GM18499 (cell line): Measurements from ENCODE around the gene SH2B3.

Experiments used
- ATAC-seq: cut with Tn5 transposase; IDR thresholded peaks from one replicate; pipeline ENCODE4 v1.9.1; 2021; ENCODE audit warnings: moderate number of reproducible peaks; ENCODE audit not compliant: insufficient read depth, unreplicated experiment

Gene SH2B3

GRCh38 chr12:111425655-111426054 is 19.9 kb downstream of the SH2B3 start:
- no peak for ATAC-seq

- no peak for ATAC-seq
These were observed 20.8 kb downstream of the SH2B3 start for GRCh38 chr12:111426344-111427185.

- no peak for ATAC-seq
These were observed 21.8 kb downstream of the SH2B3 start for GRCh38 chr12:111427417-111428074.

DNA sequence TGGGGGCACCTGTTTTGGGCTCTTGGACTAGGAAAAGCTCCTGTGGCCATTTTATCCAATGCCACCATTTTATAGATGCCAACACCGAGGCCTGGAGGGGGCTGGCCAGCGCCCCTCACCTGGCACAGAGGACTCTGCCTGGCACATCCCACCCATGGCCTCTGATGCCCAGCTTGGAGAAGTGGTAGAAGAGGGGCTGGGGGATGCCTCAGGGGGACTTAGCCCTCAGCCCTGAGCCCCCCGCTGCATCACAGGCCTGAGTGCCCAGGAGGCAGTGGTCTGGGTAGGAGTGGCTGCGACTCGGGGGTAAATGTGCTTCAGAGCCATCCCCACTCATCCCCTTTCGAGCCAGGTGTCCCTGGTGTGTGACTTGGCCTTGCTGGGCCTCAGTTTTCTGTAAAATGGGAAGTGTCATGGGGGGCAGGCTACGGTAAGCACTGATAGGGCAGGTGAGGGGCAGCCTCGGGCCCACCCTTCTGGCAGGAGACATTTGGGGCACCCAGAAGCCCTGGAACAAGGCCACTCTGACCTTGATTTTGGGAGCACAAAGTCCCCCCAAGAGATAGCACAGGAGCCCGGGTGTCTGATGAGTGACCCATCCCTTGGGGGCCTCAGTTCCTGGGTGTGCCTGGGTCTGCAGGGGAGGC is 22.5 kb downstream of the SH2B3 start:
- ATAC-seq = no peak

GRCh38 chr12:111428728-111429175 is 23.0 kb downstream of the SH2B3 start:
- no peak for ATAC-seq

- ATAC-seq = no peak
These were observed 24.2 kb downstream of the SH2B3 start for GRCh38 chr12:111429828-111430432.

- no peak for ATAC-seq
These were observed 25.0 kb downstream of the SH2B3 start for GRCh38 chr12:111430433-111431353.

DNA sequence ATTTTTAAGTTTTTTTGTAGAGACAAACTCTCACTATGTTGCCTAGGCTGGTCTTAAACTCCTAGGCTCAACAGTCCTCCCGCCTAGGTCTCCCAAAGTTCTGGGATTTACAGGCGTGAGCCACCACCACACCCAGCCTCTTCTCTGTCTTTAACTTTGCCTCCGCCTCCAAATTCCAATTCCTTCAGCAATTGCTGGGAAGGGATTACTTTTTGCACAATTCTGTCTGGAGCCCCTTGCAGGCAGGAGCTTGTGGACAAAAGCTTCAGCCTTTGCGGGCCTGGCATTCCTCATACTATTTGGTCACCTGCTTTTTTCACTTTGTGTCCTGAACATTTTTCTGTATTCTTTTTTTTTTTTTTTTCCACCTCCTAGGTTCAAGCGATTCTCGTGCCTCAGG is 26.0 kb downstream of the SH2B3 start:
- ATAC-seq = no peak

- ATAC-seq = no peak
These were observed 28.3 kb downstream of the SH2B3 start for GRCh38 chr12:111434049-111434448.

DNA sequence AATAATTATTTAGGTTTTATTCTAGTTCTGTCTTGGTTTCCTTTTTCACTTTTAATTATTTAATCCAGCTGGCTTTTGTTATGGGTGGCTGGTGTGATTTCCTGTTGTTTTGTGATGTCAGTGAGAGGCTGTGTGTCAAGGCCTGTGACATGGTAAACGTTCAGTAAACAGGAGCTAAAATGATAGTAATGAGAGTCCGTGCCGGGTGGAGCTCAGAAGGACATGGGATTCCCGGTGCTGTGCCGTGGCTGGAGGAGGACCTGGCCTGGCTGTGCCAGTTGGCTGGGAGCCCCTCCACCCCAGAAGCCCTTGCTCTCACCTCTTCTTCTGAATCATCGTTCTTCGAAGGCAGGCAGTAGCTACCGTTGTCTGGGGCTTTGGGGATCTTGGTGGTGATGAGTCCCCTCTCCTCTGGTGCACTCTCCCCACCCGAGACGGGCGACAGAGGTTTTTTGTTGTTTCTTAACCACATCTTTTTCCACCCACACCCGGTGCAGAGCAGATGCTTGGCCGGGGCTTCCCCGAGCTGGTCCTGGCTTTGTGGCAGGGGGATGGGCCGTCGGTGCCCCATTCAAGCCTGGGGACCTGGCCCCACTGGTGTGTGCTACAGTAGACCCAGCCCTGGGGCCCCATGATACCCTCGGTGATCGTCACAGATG is 29.1 kb downstream of the SH2B3 start:
- peak; percentile 57 for ATAC-seq

GRCh38 chr12:111435661-111436201 is 30.0 kb downstream of the SH2B3 start:
- no peak for ATAC-seq

DNA sequence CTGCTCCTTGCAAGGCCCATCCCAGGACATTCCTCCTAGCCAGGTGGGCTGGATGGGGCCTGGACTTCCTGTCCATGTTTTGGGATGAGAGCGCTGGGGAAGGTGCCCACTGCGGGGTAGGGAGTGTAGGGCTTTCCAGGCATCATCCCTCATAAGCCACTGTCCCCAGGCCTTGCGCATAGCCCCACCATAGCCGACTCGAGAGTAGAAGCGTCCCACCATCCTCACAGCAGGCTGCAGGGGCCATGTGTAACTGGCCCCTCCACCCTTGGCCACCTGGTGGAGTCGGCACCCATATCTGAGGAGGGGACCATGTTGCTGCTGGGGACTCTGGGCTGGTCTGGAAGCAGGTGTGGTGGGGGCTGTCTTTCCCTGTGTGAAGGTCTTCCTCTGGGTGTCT is 30.5 kb downstream of the SH2B3 start:
- ATAC-seq = no peak

DNA sequence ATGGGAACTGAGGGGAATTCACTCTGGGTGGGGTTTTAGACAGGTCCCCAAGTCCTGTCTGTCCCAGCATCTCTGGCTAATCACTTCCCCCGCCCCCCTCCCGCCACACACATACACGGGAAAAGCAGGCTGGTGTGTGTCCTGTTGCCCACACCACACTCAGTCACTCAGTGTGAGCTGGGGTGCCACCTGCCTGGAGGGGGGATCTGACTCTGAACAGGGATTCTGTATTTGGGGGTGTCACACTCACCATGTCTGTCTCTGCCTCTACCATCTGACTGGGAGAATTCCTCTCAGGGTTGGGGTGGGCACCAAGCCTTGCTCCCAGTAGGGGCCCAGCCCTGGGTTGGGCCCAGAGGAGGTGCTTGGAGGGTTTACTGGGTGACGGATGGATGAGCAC is 31.1 kb downstream of the SH2B3 start:
- ATAC-seq = no peak

DNA sequence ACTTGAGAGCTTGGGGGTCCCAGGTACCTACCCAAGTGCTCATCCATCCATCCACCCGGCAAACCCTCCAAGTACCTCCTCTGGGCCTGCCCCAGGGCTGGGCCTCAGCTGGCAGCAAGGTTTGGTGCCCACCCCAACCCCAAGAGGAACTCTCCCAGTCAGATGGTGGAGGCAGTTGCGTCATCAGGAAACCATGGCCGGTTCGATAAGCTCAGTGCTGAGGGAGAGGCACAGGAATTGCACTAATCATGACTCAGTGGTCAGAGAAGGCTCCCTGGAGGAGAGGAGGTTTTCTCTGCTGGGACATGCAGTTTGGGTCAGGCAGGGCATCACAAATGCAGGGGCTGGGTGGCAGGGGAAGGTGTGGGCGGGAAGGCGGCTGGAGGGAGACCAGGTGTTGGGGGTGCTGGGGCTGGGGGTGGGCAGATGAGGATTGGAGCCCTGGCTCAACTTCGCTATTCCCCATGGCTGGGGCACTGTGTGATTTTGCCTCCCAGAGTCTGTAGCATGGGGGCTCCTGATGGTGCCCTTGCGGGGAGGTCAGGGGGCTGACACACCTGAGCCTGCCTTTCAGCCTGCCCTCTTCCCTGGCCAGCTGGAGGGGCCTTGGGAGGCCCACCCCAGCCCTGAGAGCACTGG is 32.2 kb downstream of the SH2B3 start:
- ATAC-seq = no peak

DNA sequence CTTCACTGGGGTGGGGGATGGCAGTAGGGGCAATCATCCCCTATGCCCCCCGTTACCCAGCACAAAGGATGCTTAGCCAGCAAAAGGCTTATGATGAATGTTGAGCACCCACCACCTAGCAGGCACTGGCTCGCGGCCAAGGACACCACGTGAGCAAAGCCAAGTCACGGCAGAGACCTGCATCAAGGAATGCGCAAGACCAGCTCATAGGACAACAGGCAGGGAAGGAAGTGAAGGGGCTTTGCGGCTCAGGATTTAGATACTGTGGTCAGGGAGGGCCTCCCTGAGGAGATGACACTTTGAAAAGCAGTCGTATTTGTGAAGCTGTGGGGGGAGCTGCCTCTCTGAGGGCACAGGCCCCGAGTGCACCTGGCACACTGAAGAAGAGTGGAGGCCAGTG is 32.8 kb downstream of the SH2B3 start:
- ATAC-seq = no peak

GRCh38 chr12:111439657-111440151 is 34.0 kb downstream of the SH2B3 start:
- ATAC-seq = no peak

DNA sequence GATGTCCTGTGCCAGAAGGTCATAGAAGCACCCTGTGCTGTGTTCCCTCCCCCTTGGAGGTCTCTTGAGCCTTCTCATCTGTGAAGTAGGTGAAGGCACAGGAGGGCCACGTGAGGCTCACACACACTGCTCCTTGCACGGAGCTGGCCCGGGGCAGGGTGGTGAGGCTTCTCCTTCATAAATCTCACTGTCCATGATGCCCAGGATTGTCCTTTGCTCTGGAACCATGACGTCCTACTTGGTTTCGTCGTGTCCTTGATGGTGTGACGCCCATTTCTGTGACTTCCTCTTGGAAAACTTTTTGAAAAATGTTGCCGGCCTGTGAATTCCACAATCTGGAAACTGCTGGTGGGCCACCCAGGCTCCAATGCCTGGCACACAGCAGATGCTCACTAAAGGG is 34.4 kb downstream of the SH2B3 start:
- ATAC-seq = no peak

DNA sequence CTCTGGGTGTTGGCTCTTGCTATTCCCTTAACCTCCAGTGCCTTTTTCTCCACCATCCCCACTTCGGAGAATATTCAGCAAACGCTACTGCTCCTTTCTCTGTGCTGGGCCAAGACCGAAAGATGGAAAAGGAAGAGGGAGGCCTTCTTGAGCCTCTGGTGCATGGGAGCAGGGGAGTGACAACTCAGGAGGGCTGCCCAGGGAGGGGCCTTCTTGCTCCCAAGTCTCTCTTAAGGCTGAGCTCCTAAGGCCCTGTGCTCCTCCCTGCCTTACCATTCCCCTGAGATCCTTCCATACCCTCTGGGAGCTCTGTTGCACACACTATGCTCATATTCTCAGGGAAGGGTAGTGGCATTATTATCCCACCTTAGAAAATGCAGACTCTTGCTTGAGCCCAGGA is 34.9 kb downstream of the SH2B3 start:
- no peak for ATAC-seq
